Measurements from ENCODE around the gene GPD2.

- no peak for TF ChIP-seq CTCF (IDR thresholded peaks at IDR 0.05)
- TF ChIP-seq POLR2AphosphoS5 (IDR thresholded peaks at IDR 0.05): no peak
- no peak for TF ChIP-seq EP300 (IDR thresholded peaks at IDR 0.05)
These were observed 12.4 kb upstream of the GPD2 start for GRCh38 chr2:156423674-156424282.
